ENCODE results near the gene LSM14A. TPM values are rescaled to one million over a fixed set of nuclear protein-coding genes. Genes with fewer than 3 reads are reported as not detected.
"Not testable (repeated sequence)": the region's sequence is repeated elsewhere in the genome, so short reads cannot be mapped to it uniquely, and the experiment has no call there.

The LSM14A gene
- total RNA-seq, 3 donors from 2014 or later: 126 to 134 (median 129) TPM

DNA sequence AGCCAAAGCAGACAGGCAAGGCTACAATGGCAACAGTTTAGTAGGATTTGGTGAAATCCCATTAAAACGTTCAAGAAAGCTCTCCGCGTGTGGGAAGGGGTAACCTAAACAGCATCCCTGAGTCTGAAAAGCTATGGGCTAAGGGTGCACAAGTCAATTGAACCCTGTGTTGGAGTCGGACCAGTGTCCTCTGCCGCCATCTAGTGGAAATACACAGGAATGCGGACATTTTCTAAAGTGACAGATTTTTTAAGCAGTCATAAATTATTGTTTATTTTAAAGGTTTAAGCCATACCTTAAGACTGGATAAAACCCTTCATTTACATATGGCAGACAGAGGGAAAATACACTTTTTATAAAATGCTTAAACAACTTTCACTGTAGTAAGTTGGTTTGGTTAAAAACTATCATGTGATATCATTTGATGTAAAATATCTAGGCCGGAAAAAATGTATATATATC, 26.5 kb upstream of the LSM14A start:
- H3K4me1 Mint-ChIP-seq (ENCODE audit: low read depth): no peaks in the 10 kb centered on the region
- H3K9me3 Mint-ChIP-seq: no peaks in the 10 kb centered on the region
- no peaks in the 10 kb centered on the region for H3K36me3 Mint-ChIP-seq (ENCODE audit: insufficient read depth)
- ATAC-seq: peak; percentile 55 to 66
- peak; percentile 50 for DNase-seq
- H3K27me3 Mint-ChIP-seq (ENCODE audit: low read depth): no peaks in the 10 kb centered on the region
- no peak overlapping the region for H3K4me3 Mint-ChIP-seq

- DNase-seq (no peak), ATAC-seq (no peak)
- Mint-ChIP-seq H3K9me3 (no peaks in the 10 kb centered on the region), H3K4me1 (ENCODE audit: low read depth) (no peaks in the 10 kb centered on the region), H3K27me3 (ENCODE audit: low read depth) (peaks cover 4% of the 10 kb centered on the region), H3K36me3 (ENCODE audit: insufficient read depth) (no peaks in the 10 kb centered on the region), H3K4me3 (no peak overlapping the region)
Measured at GRCh38 chr19:34148658-34149185, 23.6 kb upstream of the LSM14A start.

- H3K27me3 Mint-ChIP-seq (ENCODE audit: low read depth): peaks cover 4% of the 10 kb centered on the region
- no peaks in the 10 kb centered on the region for H3K9me3 Mint-ChIP-seq
- DNase-seq (no peak), ATAC-seq (no peak)
- H3K4me1 Mint-ChIP-seq (ENCODE audit: low read depth): no peaks in the 10 kb centered on the region
- no peaks in the 10 kb centered on the region for H3K36me3 Mint-ChIP-seq (ENCODE audit: insufficient read depth)
- H3K4me3 Mint-ChIP-seq: no peak overlapping the region
Measured at GRCh38 chr19:34149873-34150272, 22.4 kb upstream of the LSM14A start.

- Mint-ChIP-seq H3K4me3 (no peak overlapping the region), H3K4me1 (ENCODE audit: low read depth) (no peaks in the 10 kb centered on the region), H3K9me3 (no peaks in the 10 kb centered on the region), H3K27me3 (ENCODE audit: low read depth) (peaks cover 4% of the 10 kb centered on the region), H3K36me3 (ENCODE audit: insufficient read depth) (no peaks in the 10 kb centered on the region)
- ATAC-seq (no peak), DNase-seq (no peak)
Measured at GRCh38 chr19:34150558-34150957, 21.7 kb upstream of the LSM14A start.

- Mint-ChIP-seq H3K4me1 (ENCODE audit: low read depth) (no peaks in the 10 kb centered on the region), H3K9me3 (no peaks in the 10 kb centered on the region), H3K27me3 (ENCODE audit: low read depth) (peaks cover 4% of the 10 kb centered on the region), H3K4me3 (no peak overlapping the region), H3K36me3 (ENCODE audit: insufficient read depth) (no peaks in the 10 kb centered on the region)
- ATAC-seq: no peak
- no peak for DNase-seq
Measured at GRCh38 chr19:34151439-34151838, 20.9 kb upstream of the LSM14A start.

DNA sequence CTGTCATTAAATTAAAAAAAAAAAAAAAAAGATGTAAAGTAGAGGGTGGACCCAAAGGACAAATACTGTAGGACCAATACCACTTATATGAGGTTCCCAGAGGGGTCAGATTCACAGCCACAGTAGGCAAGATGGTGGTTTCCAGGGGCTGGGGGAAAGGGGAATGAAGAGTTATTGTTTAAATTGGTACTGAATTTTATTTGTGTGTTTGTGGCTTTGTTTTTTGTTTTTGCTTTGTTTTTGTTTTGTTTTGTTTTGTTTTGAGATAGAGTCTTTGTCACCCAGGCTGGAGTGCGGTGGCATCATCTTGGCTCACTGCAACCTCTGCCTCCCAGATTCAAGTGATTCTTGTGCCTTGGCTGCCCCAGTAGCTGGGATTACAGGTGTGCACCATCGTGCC, 17.9 kb upstream of the LSM14A start:
- no peaks in the 10 kb centered on the region for H3K4me1 Mint-ChIP-seq (ENCODE audit: low read depth)
- H3K27me3 Mint-ChIP-seq (ENCODE audit: low read depth): peaks cover 4% of the 10 kb centered on the region
- ATAC-seq: no peak
- H3K4me3 Mint-ChIP-seq: no peak overlapping the region
- no peaks in the 10 kb centered on the region for H3K9me3 Mint-ChIP-seq
- DNase-seq: no peak
- H3K36me3 Mint-ChIP-seq (ENCODE audit: insufficient read depth): no peaks in the 10 kb centered on the region

DNA sequence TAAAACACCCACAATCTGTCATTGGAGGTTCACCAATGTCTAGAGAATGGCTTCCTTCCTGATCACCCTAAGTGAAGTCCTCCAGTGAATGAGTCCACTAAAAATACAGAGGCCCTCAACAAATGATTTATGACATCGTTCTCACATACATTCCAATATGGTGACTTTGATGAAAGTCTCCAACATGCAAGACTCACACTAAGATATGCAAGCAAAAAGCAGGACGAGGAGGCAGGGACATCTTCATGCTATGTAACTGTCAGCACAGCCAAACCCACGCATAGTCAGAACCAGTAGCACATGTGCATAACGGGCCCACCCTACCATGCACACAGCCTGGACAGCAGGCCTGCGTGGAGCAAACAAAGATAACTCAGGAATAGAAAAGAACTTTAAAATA, 16.6 kb upstream of the LSM14A start:
- no peak overlapping the region for H3K4me3 Mint-ChIP-seq
- no peaks in the 10 kb centered on the region for H3K9me3 Mint-ChIP-seq
- H3K36me3 Mint-ChIP-seq (ENCODE audit: insufficient read depth): no peaks in the 10 kb centered on the region
- H3K4me1 Mint-ChIP-seq (ENCODE audit: low read depth): no peaks in the 10 kb centered on the region
- DNase-seq: no peak
- ATAC-seq: no peak
- peaks cover 4% of the 10 kb centered on the region for H3K27me3 Mint-ChIP-seq (ENCODE audit: low read depth)

GRCh38 chr19:34158966-34159365, 13.3 kb upstream of the LSM14A start:
- not testable (repeated sequence) for DNase-seq; ATAC-seq; H3K36me3 Mint-ChIP-seq (ENCODE audit: insufficient read depth); H3K4me3 Mint-ChIP-seq; H3K27me3 Mint-ChIP-seq (ENCODE audit: low read depth); H3K4me1 Mint-ChIP-seq (ENCODE audit: low read depth); H3K9me3 Mint-ChIP-seq

DNA sequence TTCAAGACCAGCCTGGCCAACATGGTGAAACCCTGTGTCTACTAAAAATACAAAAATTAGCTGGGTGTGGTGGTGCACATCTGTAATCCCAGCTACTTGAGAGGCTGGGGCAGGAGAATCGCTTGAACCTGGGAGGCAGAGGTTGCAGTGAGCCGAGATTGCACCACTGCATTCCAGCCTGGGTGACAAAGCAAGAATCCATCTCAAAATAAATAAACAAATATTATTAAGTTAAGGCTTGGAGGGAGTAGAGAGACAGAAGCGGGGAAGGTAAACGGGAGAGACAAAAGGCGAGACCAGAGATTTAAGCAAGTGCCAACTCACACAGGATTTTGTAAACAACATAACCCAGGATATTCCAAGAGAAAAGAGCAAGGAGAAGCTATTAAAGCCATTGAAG, 12.8 kb upstream of the LSM14A start:
- H3K36me3 Mint-ChIP-seq (ENCODE audit: insufficient read depth); H3K9me3 Mint-ChIP-seq; H3K27me3 Mint-ChIP-seq (ENCODE audit: low read depth); H3K4me3 Mint-ChIP-seq; DNase-seq; H3K4me1 Mint-ChIP-seq (ENCODE audit: low read depth); ATAC-seq: not testable (repeated sequence)

DNA sequence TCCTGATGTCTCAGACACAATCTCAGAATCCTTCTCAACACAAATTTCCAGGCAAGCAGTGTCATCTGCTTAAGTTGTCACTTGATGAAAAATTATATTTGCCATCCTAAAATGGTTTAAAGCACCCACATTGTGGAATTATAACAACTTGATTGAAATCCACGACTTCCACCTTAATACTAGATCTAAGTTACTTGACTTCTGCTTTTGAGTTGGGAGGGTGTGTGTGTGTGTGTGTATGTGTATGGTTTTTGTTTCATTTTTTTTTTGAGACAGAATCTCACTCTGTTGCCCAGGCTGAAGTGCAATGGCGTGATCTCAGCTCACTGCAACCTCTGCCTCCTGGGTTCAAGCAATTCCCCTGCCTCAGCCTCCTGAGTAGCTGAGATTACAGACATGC, 10.4 kb upstream of the LSM14A start:
- H3K27me3 Mint-ChIP-seq (ENCODE audit: low read depth); H3K36me3 Mint-ChIP-seq (ENCODE audit: insufficient read depth); H3K4me3 Mint-ChIP-seq: not testable (repeated sequence)

GRCh38 chr19:34165295-34165738, 7.0 kb upstream of the LSM14A start:
- Mint-ChIP-seq H3K4me3 (no peak overlapping the region), H3K36me3 (ENCODE audit: insufficient read depth) (no peaks in the 10 kb centered on the region), H3K4me1 (ENCODE audit: low read depth) (no peaks in the 10 kb centered on the region), H3K9me3 (no peaks in the 10 kb centered on the region), H3K27me3 (ENCODE audit: low read depth) (no peaks in the 10 kb centered on the region)
- ATAC-seq (no peak), DNase-seq (no peak)

More for the DNA sequence above, 10.4 kb upstream of the LSM14A start:
- H3K4me1 Mint-ChIP-seq (ENCODE audit: low read depth); H3K9me3 Mint-ChIP-seq; ATAC-seq; DNase-seq: not testable (repeated sequence)

DNA sequence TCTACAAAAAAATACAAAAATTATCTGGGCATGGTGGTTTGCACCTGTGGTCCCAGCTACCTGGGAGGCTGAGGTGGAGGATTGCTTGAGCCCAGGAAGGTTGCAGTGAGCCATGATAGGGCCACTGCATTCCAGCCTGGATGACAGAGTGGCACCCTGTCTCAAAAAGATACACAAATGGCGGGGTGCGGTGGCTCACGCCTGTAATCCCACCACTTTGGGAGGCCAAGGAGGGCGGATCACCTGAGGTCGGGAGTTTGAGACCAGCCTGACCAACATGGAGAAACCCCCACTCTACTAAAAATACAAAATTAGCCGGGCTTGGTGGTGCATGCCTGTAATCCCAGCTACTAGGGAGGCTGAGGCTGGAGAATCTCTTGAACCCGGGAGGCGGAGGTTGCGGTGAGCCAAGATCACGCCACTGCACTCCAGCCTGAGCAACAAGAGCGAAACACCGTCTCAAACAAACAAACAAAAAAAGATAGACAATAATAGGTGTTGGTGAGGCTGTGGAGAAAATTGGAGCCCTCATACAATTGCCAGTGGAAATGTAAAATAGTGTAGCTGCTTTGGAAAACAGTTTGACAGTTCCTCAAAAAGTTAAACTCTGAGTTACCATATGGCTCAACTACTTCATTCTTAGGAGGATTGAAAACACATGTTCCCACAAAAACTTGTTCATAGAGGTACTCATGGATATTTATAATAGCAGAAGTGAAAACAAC, 2.7 kb upstream of the LSM14A start:
- H3K4me3 Mint-ChIP-seq; H3K36me3 Mint-ChIP-seq (ENCODE audit: insufficient read depth); ATAC-seq; DNase-seq; H3K9me3 Mint-ChIP-seq; H3K27me3 Mint-ChIP-seq (ENCODE audit: low read depth): not testable (repeated sequence)
- H3K4me1 Mint-ChIP-seq (ENCODE audit: low read depth): peaks cover 22% of the 10 kb centered on the region

DNA sequence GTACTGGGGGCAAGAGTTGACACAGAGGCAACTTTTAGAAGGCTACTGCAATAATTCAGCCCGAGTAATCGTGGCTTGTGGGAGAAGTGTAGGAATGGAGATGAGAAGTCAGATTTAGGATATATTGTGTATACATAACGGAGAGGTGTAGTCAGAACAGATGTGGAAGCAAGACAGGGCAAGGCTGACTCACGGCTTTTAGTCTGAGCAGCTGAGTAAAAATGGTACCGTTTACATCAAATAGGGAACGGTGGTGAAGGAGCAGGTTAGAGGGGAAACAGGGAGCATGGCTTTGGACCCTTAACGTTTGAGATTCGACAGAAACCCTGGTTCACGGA, 796 bp upstream of the LSM14A start:
- Mint-ChIP-seq H3K9me3 (no peaks in the 10 kb centered on the region), H3K36me3 (ENCODE audit: insufficient read depth) (peaks cover 9% of the 10 kb centered on the region), H3K4me1 (ENCODE audit: low read depth) (peaks cover 36% of the 10 kb centered on the region), H3K27me3 (ENCODE audit: low read depth) (no peaks in the 10 kb centered on the region), H3K4me3 (peak overlapping the region; percentile 93)
- ATAC-seq (peak; percentile 73 to 79), DNase-seq (peak; percentile 20)

- H3K4me3 Mint-ChIP-seq: peak overlapping the region; percentile 93
- ATAC-seq (peak in 1 of 2 donors; percentile 17), DNase-seq (no peak)
- H3K4me1 Mint-ChIP-seq (ENCODE audit: low read depth): peaks cover 48% of the 10 kb centered on the region
- H3K9me3 Mint-ChIP-seq: no peaks in the 10 kb centered on the region
- peaks cover 11% of the 10 kb centered on the region for H3K36me3 Mint-ChIP-seq (ENCODE audit: insufficient read depth)
- no peaks in the 10 kb centered on the region for H3K27me3 Mint-ChIP-seq (ENCODE audit: low read depth)
Measured at GRCh38 chr19:34172661-34173192, 423 bp downstream of the LSM14A start.

Data from activated T-cell treated with anti-CD3 and anti-CD28 coated beads, Interleukin-2, amount 50 U/mL, for 4 hours (primary cell).